Kidney epithelial cell (primary cell): ENCODE data around the gene UTP4. TPM values are rescaled to one million over a fixed set of nuclear protein-coding genes. Genes with fewer than 3 reads are reported as not detected.

Experiments used
- DNase-seq: peaks from one replicate; pipeline ENCODE4 v3.0.0-alpha.2; 2010; ENCODE audit warnings: low read depth
- H3K27me3 ChIP-seq: 2 replicates; pipeline ENCODE4 v1.6.0; 2011; ENCODE audit warnings: low read length; ENCODE audit not compliant: control insufficient read depth, insufficient read depth
- H3K36me3 ChIP-seq: 2 replicates; pipeline ENCODE4 v1.5.1; 2011; ENCODE audit warnings: low read length; ENCODE audit not compliant: control insufficient read depth, insufficient read depth
- H3K4me3 ChIP-seq: 2 replicates; pipeline ENCODE4 v1.5.1; 2011; ENCODE audit warnings: low read depth, mild to moderate bottlenecking, control low read depth, low read length
- total RNA-seq: library from RNA; depleted of rRNA; stranded (reverse); fragments of >200 nt; gene quantifications from 2 replicates; pipeline ENCODE4 v1.2.3, GENCODE V29; 2015
- TF ChIP-seq, protein P1 (sequence below): IDR thresholded peaks from 2 replicates; pipeline ENCODE4 v1.5.1; 2011; ENCODE audit warnings: mild to moderate bottlenecking, moderate library complexity, low read length, control low read depth, inconsistent platforms; ENCODE audit not compliant: insufficient read depth, poor library complexity, severe bottlenecking

Gene UTP4
- total RNA-seq, 1 donor from 2014 or later, result 32.8 TPM

DNA sequence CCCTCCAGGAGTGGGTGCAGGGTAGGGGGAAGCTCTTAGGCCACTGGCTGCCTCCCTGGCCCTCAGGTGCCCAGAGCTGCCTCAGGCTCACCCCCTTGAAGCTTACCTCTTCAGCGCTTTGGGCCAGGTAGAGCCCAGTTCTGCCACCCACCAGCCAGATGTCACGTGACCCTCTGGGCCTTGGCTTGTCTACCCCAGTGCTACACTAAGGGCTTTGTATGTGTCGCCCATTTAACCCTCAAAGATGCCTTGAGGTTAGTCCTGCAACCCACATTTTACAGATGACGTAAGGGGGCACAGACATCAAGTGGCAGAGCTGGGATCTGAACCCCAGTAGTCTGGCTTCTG is 23.6 kb upstream of the UTP4 start:
- Histone ChIP-seq H3K36me3 (no peaks in the 10 kb centered on the region), H3K27me3 (no peaks in the 10 kb centered on the region), H3K4me3 (no peak overlapping the region)
- no peak for DNase-seq
- TF ChIP-seq, protein P1, sequence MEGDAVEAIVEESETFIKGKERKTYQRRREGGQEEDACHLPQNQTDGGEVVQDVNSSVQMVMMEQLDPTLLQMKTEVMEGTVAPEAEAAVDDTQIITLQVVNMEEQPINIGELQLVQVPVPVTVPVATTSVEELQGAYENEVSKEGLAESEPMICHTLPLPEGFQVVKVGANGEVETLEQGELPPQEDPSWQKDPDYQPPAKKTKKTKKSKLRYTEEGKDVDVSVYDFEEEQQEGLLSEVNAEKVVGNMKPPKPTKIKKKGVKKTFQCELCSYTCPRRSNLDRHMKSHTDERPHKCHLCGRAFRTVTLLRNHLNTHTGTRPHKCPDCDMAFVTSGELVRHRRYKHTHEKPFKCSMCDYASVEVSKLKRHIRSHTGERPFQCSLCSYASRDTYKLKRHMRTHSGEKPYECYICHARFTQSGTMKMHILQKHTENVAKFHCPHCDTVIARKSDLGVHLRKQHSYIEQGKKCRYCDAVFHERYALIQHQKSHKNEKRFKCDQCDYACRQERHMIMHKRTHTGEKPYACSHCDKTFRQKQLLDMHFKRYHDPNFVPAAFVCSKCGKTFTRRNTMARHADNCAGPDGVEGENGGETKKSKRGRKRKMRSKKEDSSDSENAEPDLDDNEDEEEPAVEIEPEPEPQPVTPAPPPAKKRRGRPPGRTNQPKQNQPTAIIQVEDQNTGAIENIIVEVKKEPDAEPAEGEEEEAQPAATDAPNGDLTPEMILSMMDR, result no peak

DNA sequence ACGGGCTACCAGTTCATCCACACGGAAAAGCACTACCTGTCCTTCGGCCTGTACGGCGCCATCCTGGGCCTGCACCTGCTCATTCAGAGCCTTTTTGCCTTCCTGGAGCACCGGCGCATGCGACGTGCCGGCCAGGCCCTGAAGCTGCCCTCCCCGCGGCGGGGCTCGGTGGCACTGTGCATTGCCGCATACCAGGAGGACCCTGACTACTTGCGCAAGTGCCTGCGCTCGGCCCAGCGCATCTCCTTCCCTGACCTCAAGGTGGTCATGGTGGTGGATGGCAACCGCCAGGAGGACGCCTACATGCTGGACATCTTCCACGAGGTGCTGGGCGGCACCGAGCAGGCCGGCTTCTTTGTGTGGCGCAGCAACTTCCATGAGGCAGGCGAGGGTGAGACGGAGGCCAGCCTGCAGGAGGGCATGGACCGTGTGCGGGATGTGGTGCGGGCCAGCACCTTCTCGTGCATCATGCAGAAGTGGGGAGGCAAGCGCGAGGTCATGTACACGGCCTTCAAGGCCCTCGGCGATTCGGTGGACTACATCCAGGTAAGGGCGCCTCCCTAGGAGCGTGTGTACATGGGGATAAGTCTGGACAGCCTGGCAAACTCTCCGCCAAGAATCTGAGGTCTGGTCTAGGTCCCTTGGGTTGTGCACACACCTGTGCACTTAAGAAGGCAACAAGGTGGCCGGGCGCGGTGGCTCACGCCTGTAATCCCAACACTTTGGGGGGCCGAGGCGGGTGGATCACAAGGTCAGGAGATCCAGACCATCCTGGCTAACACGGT is 22.8 kb upstream of the UTP4 start:
- no peak for DNase-seq

DNA sequence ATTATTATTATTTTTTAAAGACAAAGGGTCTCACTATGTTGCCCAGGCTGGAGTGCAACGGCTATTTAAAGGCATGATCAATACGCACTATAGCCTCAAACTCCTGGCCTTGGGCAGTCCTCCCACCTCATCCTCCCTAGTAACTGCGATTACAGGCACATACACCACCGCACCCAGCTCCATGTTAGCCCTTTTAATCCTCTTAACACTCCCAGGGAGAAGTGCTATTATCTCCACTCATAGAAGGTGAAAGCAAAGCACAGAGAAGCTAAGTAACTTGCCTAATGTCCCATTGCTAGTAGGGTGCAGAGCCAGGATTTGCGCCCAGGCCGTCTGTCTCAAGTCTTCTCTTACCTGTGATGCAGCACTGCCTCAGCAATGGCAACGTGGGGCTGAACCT is 22.0 kb upstream of the UTP4 start:
- TF ChIP-seq, protein P1, result no peak
- no peaks in the 10 kb centered on the region for H3K36me3 ChIP-seq
- no peaks in the 10 kb centered on the region for H3K27me3 ChIP-seq
- H3K4me3 ChIP-seq, result no peak overlapping the region
- no peak for DNase-seq

More for the DNA sequence above, 22.8 kb upstream of the UTP4 start:
- no peak overlapping the region for H3K4me3 ChIP-seq
- H3K36me3 ChIP-seq, result no peaks in the 10 kb centered on the region
- TF ChIP-seq, protein P1, result no peak
- H3K27me3 ChIP-seq, result no peaks in the 10 kb centered on the region

DNA sequence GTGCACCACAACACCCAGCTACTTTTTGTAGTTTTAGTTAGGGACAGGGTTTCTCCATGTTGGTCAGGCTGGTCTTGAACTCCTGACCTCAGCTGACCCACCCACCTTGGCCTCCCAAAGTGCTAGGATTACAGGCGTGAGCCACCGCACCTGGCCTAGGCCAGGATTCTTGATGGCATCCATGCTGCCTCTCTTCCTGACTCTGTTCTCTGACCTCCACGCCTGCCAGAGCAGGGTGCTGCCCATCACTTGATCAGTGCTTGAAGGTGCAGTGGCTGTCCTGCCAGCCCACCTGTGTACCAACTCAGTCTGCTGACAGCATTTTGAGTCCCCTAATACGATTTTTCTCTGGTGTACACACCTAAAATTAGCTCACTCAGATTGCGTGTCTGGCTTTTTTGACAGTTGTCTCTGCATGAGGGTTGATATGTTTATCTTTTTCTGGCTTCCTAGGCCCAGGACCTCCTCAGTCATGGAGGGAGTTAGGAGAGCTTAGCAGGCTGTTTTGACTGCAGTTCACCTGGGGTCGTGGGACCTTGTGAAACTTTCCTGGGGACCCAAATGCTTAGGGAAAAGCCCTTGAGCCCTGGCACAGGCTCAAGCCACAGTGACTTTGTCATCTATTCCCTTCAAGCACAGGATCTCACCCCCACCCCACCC is 21.1 kb upstream of the UTP4 start:
- Histone ChIP-seq H3K27me3 (no peaks in the 10 kb centered on the region), H3K4me3 (no peak overlapping the region), H3K36me3 (no peaks in the 10 kb centered on the region)
- DNase-seq, result no peak
- TF ChIP-seq, protein P1, result no peak

DNA sequence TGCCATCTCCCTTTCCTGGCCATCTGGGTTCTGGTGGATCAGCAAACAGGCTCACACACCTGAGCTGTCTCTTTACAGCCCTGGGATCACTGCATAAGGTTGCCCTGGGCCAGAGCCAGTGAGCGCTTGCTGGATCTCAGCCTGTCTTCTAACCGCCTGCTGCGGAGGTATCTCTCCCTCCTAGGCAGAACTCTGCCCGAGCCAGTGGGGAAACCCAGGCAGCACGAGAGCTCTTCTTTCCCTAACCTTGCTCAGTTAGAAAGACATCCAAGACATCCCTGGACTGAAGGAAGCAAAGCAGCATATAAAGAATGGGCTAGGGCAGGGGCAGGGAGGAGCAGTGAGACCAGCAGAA is 20.6 kb upstream of the UTP4 start:
- Histone ChIP-seq H3K27me3 (no peaks in the 10 kb centered on the region), H3K36me3 (no peaks in the 10 kb centered on the region), H3K4me3 (no peak overlapping the region)
- TF ChIP-seq, protein P1, result no peak
- DNase-seq, result no peak
